HT1080 (cell line): ENCODE data around the gene CAMTA1. TPM values are rescaled to one million over a fixed set of nuclear protein-coding genes. Genes with fewer than 3 reads are reported as not detected.
A peak's percentile ranks its signal among the peaks of the same experiment; 100 is the strongest.

Source experiments
- DNase-seq: peaks from one replicate; pipeline ENCODE4 v3.0.0-alpha.2; 2015; ENCODE audit warnings: low read depth
- total RNA-seq: library from RNA; depleted of rRNA; stranded (reverse); fragments of >200 nt; shearing (Covaris generic); gene quantifications from 2 replicates; pipeline ENCODE4 v1.2.3, GENCODE V29; 2014

The CAMTA1 gene
- total RNA-seq, 1 experiment from 2014 or later, result 59.2 TPM

DNA sequence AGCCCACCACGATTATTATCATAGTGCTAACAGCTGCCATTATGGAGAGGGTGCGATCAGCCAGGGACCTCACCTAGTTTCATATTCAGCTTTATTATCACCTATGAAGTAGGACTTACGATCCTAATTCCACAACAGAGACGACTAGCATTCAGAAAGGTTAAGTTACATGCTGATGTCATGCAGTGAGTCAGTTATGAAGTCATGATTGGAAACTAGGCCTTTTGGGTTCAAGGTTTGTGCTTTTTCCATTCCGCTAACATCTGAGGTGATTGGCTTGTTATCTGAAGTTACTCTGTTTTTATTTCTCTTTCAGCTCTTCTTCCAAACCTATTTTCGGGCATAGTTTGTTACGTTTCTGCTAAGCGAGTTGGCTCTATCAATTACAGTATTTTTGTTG lies 251.1 kb downstream of the CAMTA1 start:
- DNase-seq, result no peak

DNA sequence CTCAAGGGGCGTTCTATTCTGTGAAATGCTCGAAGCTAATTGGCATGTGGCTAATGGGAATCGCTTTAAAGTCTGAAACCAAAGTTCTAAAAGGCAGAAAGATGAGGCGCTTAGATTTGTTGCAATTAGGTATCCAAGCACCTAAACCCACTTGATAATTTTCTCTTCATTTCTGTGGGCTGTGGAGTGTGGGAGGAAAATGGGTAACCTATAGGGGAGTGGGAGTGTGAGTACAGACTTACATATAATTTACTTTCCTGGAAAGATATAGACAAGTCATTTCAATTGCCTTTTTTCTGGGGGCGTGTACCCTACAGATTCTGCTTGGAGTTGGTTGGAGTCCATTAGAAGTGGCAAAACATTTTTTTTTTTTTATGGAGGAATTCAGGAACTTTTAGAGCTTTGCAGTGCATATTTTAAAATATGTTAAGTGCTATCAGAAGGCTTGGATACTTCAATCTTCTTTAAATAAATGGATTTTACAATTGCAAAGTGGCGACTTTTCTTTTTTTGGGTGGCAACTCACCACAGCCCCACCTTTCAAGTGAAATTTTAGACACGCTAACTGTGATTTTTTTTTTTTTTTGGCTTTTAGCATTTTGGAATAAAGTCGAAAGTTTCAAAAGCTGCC lies 254.5 kb downstream of the CAMTA1 start:
- DNase-seq, result no peak

DNA sequence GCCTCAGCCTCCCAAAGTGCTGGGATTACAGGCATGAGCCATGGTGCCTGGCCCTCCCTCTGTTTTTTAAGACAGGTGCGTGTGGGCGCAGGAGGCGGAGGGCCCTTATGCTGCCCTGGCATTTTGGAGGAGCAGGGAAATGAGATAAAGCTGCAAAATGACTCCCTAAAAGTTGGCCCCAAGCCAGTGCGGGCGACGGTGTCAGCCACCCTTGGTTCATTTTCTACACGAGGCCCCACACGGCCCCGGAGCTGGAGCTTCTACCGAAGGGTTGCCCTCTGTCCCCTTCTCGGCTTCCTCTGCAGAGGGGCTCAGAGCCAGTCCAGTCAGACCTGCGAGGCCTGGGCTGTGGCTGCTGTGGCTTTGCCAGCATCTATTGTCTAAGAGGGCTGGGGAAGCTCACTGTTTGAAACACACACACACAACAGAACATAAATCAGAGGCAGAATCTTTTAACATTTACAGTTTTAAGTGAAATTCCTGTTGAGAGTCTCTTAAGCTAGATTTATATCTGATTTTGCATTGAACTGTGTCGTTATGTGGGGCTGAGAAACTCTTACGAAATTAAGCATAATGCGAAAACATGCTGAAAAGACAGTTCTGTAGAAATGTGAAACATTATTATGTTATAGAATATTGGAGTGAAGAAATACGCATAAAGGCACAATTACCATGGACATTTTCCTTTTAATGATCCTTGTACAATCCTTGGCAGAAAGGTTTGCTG lies 255.9 kb downstream of the CAMTA1 start:
- DNase-seq, result no peak

DNA sequence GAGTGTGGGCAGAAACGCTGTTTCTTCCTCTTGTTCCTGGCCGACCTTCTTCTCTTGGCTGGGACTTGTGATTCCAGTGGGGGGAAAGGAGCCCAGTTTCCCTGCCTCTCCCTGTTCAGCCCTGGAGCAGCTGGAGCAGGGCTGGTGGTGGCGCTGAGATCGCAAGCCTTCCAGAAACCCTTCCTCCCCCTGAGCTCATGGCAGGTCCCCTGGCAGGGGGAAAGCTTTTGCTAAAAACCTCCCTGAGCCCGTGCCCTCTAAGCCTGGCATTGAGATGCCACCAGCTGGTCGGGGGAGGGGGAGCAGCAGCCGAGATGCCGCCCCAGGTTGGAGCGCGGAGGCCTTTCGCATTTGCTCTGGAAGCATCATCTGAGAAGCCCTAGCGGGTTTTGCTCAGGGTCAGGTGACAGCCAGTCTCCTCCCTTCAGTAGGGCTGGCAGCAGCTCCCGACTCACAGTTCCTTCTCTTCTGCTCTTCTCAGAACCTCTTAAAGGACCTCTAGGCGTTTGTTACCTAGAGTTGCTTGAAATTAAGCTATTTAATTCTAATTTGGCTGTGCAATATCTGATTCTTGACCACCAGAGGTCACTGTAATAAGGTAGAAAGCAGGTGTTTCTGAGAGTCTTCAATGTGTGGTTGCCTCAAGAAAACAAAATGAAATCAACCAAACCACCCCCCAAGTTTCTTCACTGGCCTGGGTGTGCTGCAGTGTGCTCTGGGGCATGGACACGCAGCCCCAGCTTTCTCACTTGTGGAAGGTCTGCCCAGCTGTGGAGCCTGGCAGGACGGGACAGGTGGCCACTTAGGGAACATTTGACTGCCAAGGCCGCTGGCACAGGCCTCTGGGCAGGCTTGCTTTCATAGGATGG lies 257.3 kb downstream of the CAMTA1 start:
- DNase-seq, result peak; percentile 24

DNA sequence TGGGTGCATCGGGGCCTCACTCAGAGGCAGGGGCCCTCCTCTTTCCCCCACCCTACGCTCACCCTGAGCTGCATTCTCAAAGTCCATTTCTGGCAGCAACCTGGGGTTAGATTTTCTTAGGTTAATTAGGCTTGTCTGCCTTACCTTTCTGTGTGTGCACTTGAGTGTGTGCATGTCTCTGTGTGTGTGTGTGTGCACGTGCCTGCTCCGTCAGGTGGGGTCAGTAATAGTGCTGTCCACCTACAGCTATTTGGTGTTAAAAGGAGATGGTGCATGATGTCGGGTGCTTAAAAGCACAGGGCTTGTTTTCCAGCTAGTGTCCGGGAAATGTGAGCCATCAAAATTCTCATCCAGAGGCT lies 257.9 kb downstream of the CAMTA1 start:
- no peak for DNase-seq

DNA sequence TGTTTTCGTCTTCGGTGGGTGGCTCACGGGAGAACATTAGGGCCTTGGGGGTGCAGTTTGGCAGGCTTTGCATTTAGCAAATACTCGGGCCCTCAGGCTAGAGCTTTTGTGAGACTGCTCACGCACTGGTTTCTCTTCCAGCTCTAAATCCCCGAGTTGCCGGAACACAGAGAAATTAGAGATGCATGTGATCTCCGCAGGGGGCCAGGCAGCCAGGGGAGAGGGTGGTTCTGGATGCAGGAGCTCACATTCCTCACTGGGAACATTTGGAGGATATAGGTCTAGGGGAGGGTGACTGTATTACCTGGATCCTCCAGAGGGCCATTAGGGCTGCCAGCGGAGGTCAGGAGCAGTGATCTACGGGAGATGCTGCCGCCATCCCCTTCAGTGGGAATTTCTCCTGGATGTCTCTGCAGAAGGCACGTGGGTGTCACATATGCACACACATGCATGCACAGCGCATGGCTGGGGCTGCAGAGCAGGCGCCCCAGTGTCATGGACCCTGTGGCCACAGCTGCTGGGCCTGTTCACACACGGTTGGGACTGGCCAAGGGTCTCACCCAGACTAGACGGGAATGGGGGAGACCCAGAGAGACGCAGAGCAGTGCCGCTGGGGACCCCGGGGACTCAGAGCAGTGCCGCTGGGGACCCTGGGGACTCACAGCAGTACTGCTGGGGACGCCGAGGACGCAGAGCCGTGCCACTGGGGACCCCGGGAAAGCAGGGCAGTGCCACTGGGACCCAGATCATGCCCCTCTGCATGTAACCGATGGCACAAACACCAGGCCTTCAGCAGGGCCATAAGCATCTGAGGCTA lies 258.7 kb downstream of the CAMTA1 start:
- DNase-seq, result no peak

DNA sequence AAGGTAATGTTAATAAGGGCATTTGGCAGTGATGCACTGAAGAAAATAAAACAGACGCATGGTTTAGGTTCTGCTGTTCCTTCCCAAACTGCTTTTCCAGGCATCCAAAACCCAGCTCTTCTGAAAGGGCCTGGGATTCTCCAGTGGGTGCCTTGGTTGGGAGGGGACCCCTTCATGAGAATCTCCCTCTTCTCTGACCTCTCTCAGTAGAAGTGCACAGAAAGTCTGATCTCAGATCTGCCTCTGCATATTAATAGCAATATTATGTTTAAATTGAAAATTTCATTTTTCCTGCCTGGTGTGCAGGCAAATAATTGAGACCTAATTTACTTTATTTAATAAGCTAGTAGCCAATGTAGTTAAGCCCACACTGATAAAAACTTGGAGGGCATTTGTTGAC lies 260.6 kb downstream of the CAMTA1 start:
- DNase-seq, result no peak

DNA sequence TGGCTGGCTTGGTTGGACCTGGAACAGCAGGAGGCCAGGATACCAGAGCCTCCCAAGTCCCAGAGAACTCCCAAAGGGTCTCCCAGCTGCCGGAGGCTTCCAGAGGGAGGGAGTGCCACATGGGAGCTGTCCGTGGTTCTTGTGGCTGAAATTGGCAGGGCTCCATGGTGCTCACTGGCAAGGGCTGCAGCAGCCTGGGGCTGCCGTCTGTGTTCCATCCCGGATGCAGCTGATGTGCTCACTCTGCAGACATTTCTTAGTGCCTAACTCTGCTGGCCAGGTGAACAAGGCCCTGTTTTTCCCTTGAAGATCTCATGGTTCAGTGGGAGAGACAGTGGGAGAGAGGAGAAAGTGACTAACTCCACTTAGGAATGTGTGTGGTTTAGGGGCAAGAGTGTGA lies 261.1 kb downstream of the CAMTA1 start:
- peak; percentile 65 for DNase-seq

DNA sequence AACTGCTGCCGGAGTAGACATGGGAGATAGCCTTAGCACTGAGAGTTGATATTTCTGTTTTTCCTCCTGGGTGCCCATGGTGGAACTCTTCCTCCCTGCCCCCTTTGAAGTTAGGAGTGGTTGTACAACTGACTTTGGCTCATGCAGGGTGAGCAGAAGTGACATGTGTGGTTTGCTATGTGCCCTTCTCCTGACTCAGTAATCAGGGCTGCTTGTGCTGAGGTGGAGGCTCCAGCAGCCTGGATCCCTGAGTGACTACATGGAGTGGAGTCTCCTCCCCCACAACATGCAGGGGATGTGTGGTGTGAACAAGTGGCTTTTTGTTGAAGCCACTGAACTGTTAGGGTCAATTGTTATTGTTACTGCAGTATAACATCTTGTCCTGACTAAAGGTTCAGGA lies 261.6 kb downstream of the CAMTA1 start:
- DNase-seq, result no peak

DNA sequence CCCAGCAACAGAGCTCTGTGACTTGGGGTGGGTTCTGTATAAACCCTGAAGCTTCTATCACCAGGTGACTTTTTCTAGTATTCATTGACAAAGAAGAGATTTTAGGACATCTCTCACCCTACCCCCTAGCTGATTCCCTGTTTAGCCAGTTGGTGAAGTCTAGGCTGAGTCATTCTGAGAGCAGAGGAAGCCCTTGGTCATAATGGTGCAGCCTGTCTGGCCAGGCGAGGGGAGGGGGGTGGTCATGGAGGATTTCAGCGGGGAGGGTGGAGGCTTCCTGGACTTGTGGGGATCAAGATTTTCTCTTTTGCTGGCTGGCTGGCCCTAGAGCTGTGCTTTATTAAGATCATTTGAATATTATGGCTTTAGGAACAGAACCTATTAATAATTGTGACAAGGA lies 262.6 kb downstream of the CAMTA1 start:
- DNase-seq, result no peak

DNA sequence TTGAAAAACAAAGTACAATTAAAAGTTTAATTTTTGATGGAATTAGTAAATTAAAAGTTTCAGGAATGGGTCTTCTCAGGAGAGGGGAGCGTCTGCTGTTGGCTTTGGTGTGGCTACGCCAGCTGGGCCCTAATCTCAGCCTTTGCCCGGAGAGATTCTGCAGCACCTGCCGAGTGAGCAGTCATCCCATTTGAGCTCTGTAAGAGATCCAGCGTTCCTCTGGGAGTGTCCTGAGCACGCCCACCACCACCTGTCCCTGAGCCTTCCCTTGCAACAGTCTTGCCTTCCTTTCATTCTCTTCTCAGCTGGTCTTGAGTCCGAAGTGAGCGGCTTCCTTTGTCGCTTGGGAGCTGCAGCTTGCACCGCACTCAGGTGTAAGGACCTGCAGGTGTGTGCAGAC lies 263.1 kb downstream of the CAMTA1 start:
- no peak for DNase-seq

DNA sequence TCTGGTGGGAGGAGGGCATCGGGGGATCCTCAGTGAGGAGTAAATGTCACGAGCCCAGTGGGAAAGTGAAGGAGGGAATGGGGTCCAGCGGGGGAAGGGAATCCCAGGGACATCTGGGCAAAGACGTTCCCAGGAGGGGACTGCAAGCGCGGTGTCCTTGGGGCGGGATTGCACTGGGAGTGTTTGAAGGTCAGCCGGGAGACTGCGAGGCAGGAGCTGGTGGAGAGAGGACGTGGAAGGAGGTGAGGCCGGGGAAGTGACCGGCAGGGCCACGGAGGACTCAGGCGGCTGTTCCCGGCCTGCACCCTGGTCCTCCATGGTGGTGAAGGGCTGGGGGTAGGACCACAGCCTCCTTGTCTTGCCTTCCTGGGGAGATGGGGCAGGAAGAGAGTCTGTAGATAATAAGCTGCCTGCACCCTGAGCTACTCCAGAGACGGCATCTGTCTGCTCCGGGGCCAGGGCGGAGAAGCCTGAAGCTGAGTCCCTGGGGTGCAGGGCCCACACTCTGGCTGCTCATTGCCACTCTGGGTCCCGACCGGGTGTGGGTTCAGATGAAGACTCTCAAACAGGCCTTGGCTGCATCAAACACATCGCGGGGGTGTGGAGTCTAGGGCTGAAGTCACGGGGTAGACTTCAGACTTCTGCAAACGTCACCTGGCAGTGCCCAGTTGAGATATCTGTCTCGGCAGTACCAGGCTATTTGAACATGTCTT lies 264.8 kb downstream of the CAMTA1 start:
- no peak for DNase-seq

DNA sequence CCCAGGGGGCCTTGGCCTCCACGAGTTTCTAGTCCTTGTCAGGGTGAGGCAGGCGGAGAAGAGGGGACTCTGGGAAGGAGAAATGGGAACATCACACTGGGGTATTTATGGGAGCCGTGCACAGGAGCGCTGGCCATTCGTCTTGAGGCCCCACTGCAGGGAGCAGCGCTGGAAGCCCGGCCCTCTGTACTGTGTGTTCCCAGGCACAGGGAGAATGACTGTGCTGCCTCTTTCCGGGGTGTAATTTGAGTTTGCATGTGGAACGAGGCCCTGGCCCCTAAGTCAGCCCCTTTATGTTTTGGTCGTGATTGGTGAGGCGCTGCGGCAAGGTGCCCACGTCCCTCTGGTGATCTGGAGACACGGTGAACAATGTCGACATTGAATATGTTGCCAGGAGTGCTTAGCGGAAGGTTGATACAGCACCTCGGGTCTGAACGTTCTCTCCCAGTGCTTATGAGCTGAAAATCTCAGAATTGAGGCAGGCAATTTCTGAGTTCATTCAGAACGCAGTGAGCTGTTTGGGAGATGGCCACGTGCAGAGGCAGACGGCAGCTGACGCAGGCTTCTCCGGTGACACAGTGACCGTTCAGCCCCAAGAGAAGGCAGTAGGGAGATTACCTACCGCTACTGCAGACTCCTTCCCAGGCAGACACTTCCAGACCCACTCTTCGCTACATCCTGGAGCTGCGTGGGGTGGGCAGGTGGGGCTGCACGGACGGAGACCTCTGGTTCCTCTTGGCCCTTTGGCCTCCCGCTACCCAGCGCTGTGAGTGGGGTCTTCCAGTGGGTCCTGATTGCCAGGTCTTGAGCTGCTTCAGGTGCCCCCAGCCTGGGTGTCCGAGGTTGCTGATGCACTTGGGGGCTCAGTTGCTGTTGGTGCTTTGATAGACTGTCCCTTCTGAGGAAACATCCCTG lies 265.8 kb downstream of the CAMTA1 start:
- DNase-seq, result no peak

DNA sequence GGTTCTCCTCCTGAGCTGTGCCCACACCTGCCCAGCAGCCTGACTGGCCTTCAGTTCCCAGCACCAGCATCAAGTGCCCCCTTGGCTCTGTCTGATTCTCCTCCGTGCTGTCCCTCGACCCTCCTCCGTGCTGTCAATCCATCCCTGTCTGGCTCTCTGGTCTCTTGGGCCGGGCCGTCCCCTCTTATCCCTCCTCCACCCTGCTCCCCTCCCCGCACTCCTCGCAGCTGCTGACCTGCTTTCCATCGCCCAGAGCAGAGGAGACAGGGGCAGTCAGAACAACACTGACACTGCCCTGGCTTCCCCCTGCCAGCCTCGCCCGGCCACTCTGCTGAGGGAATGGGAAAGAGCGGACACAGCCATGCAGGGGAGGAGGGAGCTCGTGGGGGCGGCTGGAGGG lies 267.4 kb downstream of the CAMTA1 start:
- DNase-seq, result no peak

DNA sequence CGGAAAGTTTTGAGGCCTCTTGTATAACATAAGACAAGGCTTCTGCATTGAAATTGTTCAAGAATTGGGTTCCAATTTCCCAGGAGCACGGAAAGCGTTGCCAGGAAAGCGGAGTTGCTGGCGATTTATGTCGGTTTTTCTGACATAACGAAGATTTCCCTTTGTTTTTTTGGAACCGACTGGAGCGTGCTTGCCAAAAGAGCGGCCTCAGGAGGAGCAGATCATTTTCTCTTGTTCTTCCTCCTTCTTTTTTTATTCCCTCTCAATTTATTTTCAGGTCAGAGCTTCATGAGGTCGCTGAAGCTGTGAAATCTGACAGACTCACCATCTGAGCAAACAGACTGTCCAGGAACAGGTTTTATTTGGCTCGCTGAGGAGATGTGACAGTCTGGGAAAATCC lies 275.5 kb downstream of the CAMTA1 start:
- no peak for DNase-seq

DNA sequence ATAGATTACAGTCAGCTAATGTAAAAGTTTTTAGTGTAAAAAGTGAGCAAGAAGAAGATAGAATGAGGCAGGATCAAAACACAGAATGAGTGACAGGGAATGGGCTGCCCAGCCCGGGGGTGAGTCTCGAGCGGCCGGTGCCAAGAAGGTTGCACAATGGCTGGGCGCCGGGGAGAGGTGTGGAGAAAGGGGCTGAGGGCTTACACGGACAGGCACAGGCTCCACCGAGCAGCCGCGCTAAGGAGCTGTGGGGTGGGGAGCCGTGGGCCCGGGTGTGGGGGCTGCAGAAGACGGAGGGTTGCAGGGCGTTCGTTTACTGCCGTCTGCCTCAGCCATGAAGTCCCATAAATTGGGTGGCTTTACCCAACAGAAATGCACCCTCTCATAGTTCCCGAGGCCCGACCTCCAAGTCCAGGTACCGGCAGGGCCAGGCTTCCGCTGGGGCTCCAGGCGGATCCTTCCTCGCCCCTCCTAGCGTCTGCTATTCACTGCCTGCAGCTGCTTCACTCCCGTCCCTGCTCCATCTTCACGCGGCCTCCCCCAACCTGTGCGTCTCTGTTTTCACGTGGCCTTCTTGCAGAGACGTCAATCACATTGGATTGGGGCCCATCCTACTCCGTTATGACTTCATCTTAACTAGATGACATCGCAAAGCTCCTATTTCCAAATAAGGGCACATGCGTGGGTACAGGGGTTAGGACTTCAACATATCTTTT lies 277.2 kb downstream of the CAMTA1 start:
- DNase-seq, result no peak

DNA sequence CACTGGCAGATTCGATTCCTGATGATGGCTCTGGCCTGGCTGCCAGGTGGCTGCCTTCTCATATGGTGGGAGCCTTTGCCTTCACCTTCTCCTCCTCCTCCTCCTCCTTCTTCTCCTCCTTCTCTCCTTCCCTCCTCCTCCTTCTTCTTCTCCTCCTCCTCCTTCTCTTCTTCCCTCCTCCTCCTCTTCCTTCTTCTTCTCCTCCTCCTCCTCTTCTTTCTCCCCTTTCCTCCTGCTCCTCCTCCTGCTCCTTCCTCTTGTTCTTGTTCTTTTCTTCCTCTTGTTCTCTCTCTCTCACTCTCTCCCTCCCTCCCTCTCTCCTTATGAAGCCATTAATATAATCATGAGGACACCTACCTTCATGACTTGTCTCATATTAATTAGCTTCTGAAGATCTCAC lies 278.7 kb downstream of the CAMTA1 start:
- DNase-seq, result no peak

DNA sequence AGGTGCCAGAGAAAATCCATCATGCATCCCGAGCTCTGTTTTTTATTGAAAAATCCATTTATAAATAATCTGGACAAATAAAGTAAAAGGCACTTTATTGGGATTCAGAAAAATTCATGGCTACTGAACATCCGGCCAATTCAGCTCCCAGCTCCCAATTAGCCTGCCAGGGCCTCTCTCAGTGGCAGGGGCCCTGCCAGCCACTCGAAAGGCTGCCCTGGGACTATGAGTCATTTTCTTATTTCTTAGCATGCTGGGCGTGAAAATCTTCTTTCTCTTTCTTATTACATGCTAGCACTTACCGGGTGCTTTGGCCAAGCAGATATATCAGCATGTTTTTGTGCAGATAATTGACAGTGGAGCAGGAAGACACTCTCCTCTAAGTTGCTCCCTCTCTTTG lies 283.3 kb downstream of the CAMTA1 start:
- DNase-seq, result peak; percentile 12

DNA sequence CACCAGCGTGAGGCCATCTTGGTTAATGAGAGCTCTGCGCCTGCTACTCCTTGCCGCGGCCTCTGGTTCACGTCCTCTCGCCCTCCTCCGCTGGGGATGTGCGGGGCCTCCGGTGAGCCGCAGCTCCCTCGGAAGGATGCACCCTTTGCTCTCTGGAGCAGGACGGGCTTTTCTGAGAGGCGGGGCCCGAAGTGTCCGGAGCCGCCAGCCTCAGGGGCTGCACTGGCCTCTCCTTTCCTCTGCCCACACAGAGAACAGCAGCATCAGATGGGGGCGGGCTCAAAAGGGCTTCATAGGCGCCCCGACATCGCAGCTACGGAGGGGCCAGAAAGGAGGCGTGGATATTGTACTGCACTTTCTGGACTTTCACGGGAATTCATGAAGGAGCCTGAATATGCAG lies 284.7 kb downstream of the CAMTA1 start:
- peak; percentile 3 for DNase-seq
